ENCODE results near the gene APOB.

The APOB gene, protein sequence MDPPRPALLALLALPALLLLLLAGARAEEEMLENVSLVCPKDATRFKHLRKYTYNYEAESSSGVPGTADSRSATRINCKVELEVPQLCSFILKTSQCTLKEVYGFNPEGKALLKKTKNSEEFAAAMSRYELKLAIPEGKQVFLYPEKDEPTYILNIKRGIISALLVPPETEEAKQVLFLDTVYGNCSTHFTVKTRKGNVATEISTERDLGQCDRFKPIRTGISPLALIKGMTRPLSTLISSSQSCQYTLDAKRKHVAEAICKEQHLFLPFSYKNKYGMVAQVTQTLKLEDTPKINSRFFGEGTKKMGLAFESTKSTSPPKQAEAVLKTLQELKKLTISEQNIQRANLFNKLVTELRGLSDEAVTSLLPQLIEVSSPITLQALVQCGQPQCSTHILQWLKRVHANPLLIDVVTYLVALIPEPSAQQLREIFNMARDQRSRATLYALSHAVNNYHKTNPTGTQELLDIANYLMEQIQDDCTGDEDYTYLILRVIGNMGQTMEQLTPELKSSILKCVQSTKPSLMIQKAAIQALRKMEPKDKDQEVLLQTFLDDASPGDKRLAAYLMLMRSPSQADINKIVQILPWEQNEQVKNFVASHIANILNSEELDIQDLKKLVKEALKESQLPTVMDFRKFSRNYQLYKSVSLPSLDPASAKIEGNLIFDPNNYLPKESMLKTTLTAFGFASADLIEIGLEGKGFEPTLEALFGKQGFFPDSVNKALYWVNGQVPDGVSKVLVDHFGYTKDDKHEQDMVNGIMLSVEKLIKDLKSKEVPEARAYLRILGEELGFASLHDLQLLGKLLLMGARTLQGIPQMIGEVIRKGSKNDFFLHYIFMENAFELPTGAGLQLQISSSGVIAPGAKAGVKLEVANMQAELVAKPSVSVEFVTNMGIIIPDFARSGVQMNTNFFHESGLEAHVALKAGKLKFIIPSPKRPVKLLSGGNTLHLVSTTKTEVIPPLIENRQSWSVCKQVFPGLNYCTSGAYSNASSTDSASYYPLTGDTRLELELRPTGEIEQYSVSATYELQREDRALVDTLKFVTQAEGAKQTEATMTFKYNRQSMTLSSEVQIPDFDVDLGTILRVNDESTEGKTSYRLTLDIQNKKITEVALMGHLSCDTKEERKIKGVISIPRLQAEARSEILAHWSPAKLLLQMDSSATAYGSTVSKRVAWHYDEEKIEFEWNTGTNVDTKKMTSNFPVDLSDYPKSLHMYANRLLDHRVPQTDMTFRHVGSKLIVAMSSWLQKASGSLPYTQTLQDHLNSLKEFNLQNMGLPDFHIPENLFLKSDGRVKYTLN (N-terminal part only)

GRCh38 chr2:21043744-21044532 lies at the start of gene APOB:
APOB (minus strand) TSS chr2:21044073; CDS start chr2:21043945, 128 bp downstream.
- DNase-seq, result no peak

DNA sequence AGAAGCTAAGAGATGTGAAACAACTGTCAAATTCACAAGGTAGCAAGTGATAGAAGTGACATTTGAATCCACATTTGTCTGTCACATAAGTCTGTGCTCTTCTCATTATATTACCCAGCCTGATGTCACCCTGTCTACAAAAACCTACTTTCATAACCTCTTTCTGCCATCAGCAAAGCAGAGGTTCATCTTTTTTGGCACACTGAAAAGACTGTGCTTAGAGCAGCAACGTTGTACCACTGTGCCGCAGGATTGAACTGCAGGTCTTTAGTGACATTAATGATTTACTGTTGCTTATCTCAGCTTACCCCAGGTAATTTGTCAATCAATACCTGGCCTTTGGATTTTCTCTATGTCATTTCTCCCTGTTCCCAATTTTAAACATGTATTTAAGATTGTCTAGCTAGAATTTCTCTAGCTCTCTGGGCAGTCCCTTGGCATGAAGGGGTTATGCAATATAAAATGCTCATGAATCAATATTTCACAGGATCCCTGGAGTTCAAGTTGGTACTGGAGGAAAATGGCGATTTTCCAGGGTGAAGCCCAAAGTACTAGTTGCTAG lies 48.5 kb upstream of the APOB start:
- DNase-seq, result no peak

GRCh38 chr2:21084401-21084800 lies 40.5 kb upstream of the APOB start:
- no peak for DNase-seq

GRCh38 chr2:21083482-21083881 lies 39.6 kb upstream of the APOB start:
- DNase-seq, result no peak

DNA sequence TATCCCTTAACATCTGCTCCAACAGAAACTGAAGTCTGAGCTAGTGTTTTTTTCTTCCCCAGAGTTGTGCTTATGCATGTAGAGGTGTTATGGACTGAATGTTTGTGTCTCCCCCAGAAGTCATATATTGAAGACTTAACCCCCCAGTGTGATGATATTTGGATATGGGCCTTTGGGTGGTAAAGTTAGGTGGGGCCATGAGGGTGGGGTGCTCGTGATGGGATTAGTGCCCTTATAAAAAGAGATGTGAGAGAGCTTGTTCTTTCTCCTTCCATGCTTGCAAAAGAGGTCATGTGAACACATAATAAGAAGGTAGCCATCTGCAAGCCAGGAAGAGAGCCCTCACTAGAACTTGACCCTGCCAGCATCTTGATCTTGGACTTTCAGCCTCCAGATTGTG lies 34.4 kb upstream of the APOB start:
- DNase-seq, result no peak

GRCh38 chr2:21072477-21073242 lies 28.8 kb upstream of the APOB start:
- no peak for DNase-seq

- DNase-seq, result no peak
Observed at GRCh38 chr2:21070341-21071257, 26.7 kb upstream of the APOB start.

DNA sequence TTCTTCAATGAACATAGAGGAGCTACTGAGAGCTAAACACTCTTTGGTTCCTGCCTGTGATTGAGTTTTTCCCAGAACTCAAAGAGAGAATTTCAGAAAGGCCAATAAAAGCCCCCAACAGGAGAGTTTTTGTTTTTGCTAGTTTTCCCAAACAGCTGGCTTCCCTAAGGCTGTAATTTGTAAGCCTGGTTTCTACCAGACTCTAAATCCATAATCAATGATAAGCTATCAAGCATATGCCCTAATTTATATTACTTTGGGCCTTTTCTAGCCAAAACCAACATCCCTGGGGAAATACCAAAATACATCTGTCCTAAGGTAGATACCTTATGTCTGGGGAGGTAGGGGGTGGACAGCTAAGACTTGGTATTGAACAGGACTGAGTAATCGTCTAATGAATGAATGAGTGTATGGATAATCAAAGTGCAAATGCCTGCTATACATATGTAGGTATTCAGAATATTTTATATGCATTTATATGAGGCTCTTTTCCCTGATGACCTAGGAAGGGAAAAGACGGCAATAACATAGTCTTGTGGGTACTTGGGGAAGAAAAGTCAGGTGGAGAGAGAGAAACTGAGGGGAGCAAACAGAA lies 26.0 kb upstream of the APOB start:
- DNase-seq, result no peak

DNA sequence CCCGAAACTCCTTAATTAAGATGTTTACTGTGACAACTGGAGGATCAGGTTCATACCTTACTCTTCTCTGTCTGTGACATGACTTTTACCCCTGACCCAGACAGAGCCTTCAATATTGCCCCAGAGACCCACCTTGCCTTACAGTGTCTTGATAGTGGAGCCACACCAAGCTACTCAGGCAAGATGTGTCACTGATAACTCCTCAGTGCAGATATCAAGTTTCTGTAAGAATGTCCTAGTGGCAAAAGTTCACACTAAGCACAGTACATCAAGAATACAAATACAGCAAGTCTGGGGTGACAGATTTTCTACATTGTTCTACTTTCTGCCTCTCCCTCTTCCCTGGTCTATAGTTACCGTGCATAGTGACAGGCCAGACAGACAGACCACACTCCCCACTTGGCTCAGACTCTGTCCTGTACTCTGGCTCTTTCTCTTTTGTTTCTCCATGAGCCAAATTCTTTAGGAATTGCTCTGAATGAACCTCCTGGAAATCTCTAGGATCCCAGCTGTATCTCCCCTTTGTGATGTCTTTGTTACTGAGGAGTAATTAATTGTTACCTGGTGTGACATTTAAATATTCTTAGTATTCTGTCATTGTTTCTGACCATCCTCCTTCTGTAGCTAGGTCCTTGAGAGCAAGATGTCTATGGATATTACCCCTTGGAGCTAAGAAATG lies 24.1 kb upstream of the APOB start:
- DNase-seq, result no peak

DNA sequence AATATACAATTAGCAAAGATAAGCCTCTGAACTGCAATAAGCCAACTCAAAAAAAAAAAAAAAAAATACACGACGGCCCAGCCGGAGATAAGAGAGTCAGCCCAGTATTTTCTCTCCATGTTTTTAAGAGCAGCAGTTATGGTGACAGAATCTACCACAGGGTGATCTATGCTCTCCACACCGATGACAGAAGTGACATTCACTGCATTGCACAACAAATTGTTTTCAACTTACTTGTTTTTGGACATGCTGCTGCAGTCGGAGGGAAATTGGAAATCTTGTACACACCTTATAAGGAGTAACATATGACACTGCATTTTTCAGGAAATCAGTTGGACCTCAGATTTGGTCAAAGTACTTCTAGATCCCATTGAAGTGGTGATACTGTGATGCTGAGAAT lies 23.3 kb upstream of the APOB start:
- DNase-seq, result no peak

DNA sequence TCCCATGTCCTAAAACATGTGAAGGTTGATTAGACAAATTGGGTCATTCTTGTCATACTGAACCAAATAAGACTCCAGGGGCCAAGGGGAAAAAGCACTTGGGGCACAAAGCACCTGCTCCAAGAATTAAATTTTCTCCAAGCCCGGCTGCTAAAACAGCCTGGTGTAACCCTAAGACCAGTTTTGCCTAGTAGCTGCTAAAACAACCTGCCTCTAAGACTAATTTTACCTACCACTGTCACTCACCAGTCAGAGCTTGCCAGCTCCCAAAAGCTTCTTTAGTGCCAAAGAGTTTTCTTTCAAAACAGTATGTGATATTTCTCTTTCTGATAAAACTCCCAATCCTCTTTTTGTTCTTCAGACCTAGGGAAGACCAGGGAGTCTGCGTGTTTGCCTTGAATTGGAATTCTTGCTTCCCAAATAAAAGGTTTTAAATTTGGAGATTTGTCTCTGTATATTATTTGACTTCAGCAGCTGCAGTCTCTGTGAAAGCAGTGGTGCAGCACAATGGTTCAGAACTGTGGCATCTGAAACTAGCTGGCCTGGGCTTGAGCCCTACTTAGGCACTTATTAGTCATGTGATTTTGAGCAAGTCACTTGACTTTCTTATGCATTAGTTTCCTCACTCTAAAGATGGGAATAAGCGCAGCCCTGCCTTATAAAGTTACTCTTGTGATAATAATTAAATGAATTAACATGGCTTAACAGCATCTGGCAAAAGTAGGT lies 16.2 kb upstream of the APOB start:
- DNase-seq, result no peak

GRCh38 chr2:21057097-21057496 lies 13.2 kb upstream of the APOB start:
- no peak for DNase-seq

DNA sequence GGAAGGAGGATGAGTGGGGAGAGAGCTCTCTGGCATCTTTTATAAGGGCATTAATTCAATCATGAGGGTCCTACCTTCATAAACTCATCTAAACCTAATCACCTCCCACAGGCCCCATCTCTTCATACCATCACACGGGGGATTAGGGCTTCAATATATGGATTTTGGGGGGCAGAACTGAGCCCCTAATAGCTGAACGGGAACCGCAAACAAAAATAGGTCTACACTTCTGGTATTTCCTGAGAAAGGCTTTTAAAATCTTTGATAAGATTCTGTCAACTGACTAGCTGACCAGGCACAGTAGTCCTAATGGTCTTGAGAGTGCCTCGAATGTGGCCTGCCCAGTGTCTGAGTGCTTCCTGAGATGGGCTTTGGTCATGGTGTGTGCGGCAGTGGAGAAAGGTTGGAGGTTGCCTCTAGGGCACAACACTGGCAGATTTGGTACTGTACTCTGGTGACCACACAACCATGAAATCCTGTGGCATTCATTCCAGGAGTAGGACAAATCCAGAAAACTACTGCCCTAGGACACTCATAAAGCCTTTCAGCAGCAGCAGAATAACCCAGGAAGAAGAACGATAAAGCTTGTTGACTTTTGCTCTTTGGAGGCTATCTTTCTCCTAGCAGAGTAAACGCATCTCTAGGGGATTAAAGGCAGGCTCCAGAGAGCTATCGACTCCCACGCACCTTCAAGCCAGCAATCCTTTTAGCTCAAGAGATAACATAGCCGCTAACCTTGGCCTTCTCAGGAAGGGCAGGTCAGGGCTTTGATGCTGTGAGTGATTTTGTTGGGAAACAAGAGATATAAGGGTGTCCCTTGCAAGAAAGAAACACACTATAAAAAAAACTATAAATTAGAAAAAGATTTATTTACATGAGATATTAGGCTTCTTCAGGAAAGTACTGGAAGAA lies 12.3 kb upstream of the APOB start:
- no peak for DNase-seq

GRCh38 chr2:21055451-21055850 lies 11.6 kb upstream of the APOB start:
- DNase-seq, result no peak

DNA sequence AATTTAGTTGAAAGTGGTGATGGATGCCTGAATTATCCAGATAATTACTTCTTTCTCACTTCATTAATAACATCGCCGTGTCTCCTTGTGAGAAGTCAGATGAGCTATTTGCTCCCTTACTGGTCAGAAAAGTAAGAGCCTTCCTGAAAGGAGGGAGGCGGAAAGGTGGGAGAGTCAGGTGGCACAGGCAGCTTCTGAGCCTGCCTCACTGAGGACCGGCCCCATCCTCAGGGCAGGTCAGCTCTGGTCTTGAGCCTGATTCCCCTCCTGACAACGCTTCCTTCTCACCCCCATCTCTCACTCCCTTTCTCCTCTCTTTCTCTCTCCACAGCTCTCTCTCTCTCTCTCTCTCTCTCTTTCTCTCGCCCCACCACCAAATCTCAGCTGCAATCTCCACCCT lies 10.1 kb upstream of the APOB start:
- DNase-seq, result no peak

GRCh38 chr2:21052044-21052443 lies 8.2 kb upstream of the APOB start:
- no peak for DNase-seq

DNA sequence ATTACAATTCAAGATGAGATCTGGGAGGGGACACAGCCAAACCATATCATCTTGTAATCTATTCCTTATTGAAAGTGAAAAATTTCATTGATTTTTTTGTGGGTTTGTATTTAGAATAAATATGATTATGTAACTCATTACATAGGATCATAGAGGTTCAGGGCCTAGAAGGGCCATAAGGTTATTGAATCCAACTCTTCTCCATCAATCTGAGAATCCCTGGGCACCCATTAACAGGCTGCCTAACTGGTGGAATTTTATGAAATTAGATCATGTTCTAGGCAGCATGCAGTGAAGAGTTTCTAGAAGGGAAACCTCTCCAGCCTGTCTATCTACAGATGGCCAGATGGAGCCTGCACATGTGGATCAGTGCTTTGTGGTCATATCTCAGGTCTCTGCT lies 6.3 kb upstream of the APOB start:
- DNase-seq, result no peak
